EL (cell line): ENCODE results near the gene CDK8.

Experiments used
- DNase-seq: peaks from one replicate; pipeline ENCODE4 v3.0.0-alpha.2; 2016

The CDK8 gene

DNA sequence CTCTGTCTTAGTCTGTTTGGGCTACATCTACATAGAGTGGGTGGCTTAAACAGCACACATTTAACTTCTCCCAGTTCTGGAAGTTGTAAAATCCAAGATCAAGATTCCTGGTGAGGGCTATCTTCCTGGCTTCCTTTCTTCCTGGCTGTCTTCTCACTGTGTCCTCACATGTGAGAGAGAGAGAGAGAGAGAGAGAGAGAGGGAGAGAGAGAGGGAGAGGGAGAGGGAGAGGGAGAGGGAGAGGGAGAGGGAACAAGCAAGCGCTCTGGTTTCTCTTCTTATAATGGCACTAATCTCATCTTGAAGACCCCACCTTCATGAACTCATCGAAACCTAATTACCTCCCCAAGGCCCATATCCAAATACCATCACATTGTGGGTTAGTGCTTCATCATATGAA is 69.2 kb downstream of the CDK8 start:
- DNase-seq = no peak

DNA sequence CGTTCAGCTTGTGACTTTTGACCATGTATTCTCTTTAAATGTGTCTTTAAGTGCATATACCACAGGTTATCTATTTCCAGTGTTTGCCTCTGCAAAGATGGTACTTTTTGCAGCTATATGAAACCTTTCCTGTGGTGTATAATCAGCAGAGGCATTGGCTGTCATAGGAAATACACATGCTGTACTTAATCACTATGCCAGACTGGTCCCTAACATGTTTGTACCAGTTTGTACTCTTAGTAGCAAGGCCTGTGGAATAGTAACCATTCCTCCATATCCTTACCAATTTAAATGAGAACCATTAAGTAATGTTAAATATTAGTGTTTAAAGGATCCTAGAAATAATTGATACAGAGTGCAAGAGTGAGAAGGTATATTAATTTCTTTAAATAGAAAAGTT is 69.8 kb downstream of the CDK8 start:
- no peak for DNase-seq

DNA sequence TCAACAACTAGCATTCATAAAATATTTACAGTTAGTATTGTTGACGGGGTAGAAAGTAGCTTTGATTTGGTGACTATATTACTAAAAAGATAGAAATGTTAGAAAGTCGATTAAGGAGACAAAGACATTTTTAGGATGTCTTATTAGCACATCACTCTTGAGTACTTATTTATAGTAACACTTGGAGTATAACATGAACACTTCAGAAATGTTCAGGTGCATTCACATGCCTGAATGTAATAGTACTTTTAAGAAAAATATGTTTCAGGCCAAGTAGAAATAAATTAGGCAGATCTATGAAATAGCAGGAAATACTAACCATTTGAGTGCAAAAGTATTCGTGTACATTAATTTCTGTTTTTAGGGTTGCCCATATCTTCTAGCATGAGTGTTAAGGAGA is 70.4 kb downstream of the CDK8 start:
- no peak for DNase-seq

GRCh38 chr13:26324867-26325266 is 70.9 kb downstream of the CDK8 start:
- no peak for DNase-seq

GRCh38 chr13:26325876-26326275 is 71.9 kb downstream of the CDK8 start:
- no peak for DNase-seq

- DNase-seq = no peak
These were observed 72.6 kb downstream of the CDK8 start for GRCh38 chr13:26326562-26326961.

DNA sequence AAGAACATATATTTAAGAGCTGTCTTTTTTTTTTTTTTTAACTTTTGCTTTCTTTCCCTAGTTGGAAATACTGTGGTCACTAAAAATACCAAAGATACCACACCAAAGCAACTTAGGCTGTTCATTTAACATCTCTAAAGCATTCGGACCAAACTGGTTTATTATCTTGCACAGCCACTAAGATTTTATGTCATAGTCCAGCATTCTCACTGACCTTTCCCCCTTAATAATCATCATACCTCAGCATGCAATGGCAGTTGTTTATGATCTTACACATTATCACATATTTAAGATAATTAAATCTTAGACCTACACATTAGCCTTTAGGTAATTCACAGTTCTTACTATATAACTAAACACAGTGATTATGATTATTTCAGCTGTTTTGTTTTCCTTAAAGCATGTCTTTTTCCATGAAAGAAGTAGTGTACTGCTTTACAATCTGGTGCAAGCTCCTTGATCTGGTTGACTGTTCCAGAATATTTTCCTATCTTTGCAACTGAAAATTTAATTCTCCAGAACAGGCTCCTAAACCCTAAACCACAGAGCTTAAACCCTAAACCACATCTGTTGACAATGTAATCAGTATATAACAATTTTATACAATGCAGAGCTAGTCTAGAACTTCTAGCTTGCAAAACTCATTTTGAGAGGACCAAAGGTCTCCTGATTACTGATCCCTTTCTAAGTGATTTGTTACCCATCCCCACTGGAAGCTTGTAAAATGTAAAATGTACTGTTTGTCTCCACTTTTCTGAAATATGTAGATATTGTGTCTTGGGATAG is 74.2 kb downstream of the CDK8 start:
- no peak for DNase-seq

GRCh38 chr13:26335158-26335557 is 81.2 kb downstream of the CDK8 start:
- DNase-seq = no peak

GRCh38 chr13:26340807-26341206 is 86.9 kb downstream of the CDK8 start:
- peak; percentile 23 for DNase-seq

- no peak for DNase-seq
These were observed 89.0 kb downstream of the CDK8 start for GRCh38 chr13:26342898-26343297.

- DNase-seq = no peak
These were observed 89.9 kb downstream of the CDK8 start for GRCh38 chr13:26343816-26344215.

GRCh38 chr13:26344980-26345379 is 91.1 kb downstream of the CDK8 start:
- peak; percentile 47 for DNase-seq

GRCh38 chr13:26348966-26349365 is 95.0 kb downstream of the CDK8 start:
- DNase-seq = no peak

- no peak for DNase-seq
These were observed 108.3 kb downstream of the CDK8 start for GRCh38 chr13:26362261-26362660.

DNA sequence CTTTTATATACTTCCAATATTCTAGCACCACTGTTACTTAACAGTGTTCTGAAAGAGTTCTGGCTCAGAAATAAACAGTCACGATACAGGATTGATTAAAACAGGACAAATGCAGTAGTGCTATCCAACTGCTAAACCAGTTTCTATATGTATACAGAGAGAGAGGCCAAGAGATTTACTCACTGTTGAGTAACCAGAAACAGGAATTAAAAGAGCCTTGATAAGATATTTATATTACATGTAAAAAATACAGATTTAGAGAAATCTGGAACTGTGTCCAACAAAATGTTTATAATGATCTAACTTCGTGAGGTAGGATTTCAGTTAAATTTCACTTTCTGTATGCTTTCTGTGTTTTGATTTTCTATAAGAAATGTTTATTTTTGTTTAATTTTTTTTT is 116.6 kb downstream of the CDK8 start:
- no peak for DNase-seq

GRCh38 chr13:26372747-26373146 is 118.8 kb downstream of the CDK8 start:
- DNase-seq = no peak

DNA sequence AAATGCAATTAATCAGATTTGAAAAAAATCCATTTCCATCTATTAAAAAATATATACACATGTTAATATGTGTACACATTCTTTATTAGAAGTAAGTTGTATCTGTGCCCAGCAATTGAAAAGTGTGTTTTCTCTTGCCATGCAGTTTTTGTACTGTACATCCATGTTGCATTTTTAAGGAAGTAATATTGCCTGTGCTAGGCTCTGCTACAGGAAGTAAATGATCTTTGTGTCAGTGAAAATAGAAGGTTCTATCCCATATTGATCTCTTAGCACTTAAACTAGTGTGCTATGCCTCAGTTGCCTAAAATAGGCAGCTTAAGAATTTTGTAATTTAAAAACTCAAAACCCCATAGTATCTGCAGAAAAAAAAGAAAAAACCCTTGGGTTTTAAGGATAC is 122.5 kb downstream of the CDK8 start:
- no peak for DNase-seq

DNA sequence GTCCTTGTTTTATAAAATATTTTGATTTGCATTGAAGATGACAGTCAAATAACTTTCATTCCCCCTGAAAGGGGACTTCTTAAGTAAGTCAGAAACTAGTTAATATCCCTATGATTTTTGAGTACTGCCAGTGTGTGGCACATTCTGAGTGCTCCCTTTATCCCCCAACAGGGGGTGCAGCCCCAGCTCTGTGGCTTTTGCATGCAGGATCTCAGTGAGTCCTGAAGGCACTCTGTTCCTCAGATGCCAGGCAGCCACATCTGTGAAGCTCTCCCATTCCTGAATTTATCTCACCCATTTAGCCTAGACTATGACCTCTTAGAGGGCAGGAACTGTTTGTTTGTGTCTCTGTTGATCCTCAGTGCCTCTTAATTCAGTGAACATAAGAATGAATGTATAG is 123.1 kb downstream of the CDK8 start:
- peak; percentile 36 for DNase-seq

- no peak for DNase-seq
These were observed 124.2 kb downstream of the CDK8 start for GRCh38 chr13:26378116-26378515.

DNA sequence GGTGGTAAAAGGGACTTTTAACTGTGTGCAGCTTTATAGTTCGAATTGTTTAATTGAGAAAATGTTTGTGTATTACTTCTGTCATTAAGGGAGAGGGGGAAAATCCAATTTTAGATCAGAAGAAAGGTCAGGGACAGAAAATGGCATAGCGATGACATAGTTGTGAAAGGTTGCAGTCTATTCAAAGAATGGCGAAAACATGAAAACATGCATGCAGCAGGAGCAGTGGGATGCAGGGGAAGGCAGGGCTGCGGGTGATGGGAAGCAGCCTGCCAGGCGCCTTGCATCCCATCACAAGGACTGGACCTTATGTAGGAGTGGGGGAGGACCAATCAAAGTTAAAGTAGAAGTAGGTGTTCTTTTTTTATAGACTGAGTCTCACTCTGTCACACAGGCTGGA is 125.9 kb downstream of the CDK8 start:
- DNase-seq = no peak

DNA sequence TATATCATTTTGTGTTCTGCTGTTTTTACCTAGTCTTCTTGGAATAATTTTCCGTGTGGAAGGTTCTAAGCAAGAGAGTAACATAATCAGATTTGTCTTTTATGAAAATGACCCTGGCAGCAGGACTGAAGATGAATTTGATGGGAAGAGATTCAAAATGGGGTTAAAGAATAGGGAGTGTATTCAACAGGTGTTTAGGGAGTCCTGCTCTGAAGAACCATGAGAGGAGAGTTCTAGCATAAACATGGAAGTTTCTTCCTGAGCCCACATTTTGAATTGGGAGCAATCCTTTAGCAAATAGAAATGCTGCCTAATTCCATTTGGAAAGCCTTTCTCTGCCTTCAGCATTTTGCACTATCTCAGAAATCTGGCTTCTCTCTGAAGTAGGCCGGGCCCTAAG is 127.0 kb downstream of the CDK8 start:
- DNase-seq = no peak

DNA sequence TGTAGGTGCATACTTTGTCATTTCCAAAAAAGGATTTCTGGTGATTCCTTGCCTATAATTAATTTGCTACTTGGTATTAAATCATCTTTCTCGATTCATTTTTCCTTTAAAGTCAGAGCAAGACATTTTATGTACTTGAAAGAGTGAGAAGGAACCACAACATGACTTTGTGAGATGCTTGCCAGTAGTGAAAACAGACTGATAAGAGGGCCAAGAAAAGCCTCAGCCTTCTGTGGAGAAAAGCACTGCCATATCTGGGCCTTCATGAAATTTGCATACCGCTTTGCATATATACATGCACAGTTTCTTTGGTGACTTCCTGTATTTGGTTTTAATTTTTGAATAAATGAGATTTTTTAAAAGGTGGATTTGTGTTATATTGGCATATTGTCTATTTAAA is 128.4 kb downstream of the CDK8 start:
- no peak for DNase-seq

- no peak for DNase-seq
These were observed 128.9 kb downstream of the CDK8 start for GRCh38 chr13:26382835-26383234.

- no peak for DNase-seq
These were observed 130.7 kb downstream of the CDK8 start for GRCh38 chr13:26384587-26384986.

GRCh38 chr13:26386026-26386425 is 132.1 kb downstream of the CDK8 start:
- DNase-seq = no peak
